HUES64 (cell line): ENCODE results near the gene ARHGAP30.

ENCODE experiments used
- H3K27ac ChIP-seq: 2 replicates; pipeline ENCODE4 v1.7.0; 2013; ENCODE audit warnings: low read depth, low read length, inconsistent platforms
- H3K27me3 ChIP-seq: 2 replicates; pipeline ENCODE4 v1.6.1; 2013; ENCODE audit warnings: mild to moderate bottlenecking, low read length; ENCODE audit not compliant: insufficient read depth
- H3K36me3 ChIP-seq: 2 replicates; pipeline ENCODE4 v1.6.1; 2013; ENCODE audit warnings: mild to moderate bottlenecking, low read length; ENCODE audit not compliant: insufficient read depth
- H3K4me1 ChIP-seq: 2 replicates; pipeline ENCODE4 v1.6.1; 2013; ENCODE audit warnings: mild to moderate bottlenecking, low read length, moderate library complexity; ENCODE audit not compliant: insufficient read depth
- H3K4me3 ChIP-seq: 2 replicates; pipeline ENCODE4 v1.5.1; 2013; ENCODE audit warnings: mild to moderate bottlenecking, low read length, moderate library complexity
- H3K9ac ChIP-seq: 2 replicates; pipeline ENCODE4 v1.6.1; 2013; ENCODE audit warnings: mild to moderate bottlenecking, low read depth, low read length
- H3K9me3 ChIP-seq: 2 replicates; pipeline ENCODE4 v1.6.1; 2013; ENCODE audit warnings: low read depth, low read length; ENCODE audit not compliant: insufficient read depth
- WGBS: fragments of 150-250, 120-280 bp; methylation state at CpG from one replicate; pipeline ENCODE4 v1.1.7; 2013; ENCODE audit warnings: missing lambda C conversion rate; 5-methylcytosine and 5-hydroxymethylcytosine counted together

Gene ARHGAP30

GRCh38 chr1:161080441-161081405, 11.0 kb upstream of the ARHGAP30 start:
- Histone ChIP-seq H3K9me3 (no peaks in the 10 kb centered on the region), H3K27me3 (no peaks in the 10 kb centered on the region), H3K4me1 (peaks cover 11% of the 10 kb centered on the region; the same call in 1 of the 2 replicates), H3K4me3 (no peak overlapping the region), H3K36me3 (no peaks in the 10 kb centered on the region), H3K9ac (no peak overlapping the region), H3K27ac (no peak overlapping the region)
- WGBS: 68% methylated on average over 5 of the region's 5 CpGs

- H3K27ac ChIP-seq: no peak overlapping the region
- WGBS: 93% methylated on average over 41 of the region's 41 CpGs
- H3K9me3 ChIP-seq: no peaks in the 10 kb centered on the region
- no peaks in the 10 kb centered on the region for H3K36me3 ChIP-seq
- H3K27me3 ChIP-seq: no peaks in the 10 kb centered on the region
- H3K9ac ChIP-seq: no peak overlapping the region
- H3K4me3 ChIP-seq: no peak overlapping the region
- H3K4me1 ChIP-seq: peaks cover 4% of the 10 kb centered on the region; the same call in 1 of the 2 replicates
Measured at GRCh38 chr1:161079436-161080110, 9.9 kb upstream of the ARHGAP30 start.

DNA sequence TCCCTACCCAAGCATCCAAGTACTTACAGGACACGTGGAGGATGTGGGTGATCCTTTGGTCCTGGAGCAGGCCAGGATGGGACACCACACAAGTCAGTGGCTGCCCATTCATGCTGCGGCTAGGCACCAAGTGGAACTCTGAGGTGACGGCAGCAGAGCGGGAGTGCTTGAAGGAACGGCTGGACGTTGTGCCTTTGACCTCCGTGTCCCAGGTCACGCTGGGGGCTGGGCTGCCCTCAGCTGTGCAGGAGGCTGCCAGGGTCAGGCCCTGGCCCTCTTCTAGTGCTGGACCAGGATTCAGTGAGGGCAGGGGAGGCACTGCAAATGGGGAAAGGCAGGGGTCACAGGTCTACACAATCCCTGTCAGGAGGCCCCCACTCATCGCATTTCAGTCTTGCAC, 7.7 kb upstream of the ARHGAP30 start:
- H3K4me1 ChIP-seq: no peaks in the 10 kb centered on the region
- 89% methylated on average over 9 of the region's 9 CpGs for WGBS
- H3K27ac ChIP-seq: no peak overlapping the region
- H3K36me3 ChIP-seq: no peaks in the 10 kb centered on the region
- no peaks in the 10 kb centered on the region for H3K27me3 ChIP-seq
- no peaks in the 10 kb centered on the region for H3K9me3 ChIP-seq
- H3K9ac ChIP-seq: no peak overlapping the region
- no peak overlapping the region for H3K4me3 ChIP-seq

GRCh38 chr1:161076410-161076809, 6.7 kb upstream of the ARHGAP30 start:
- no peak overlapping the region for H3K9ac ChIP-seq
- H3K27me3 ChIP-seq: no peaks in the 10 kb centered on the region
- no peaks in the 10 kb centered on the region for H3K36me3 ChIP-seq
- H3K27ac ChIP-seq: no peak overlapping the region
- H3K9me3 ChIP-seq: no peaks in the 10 kb centered on the region
- no peak overlapping the region for H3K4me3 ChIP-seq
- H3K4me1 ChIP-seq: no peaks in the 10 kb centered on the region

GRCh38 chr1:161074676-161075368, 5.1 kb upstream of the ARHGAP30 start:
- no peak overlapping the region for H3K9ac ChIP-seq
- no peaks in the 10 kb centered on the region for H3K9me3 ChIP-seq
- H3K27me3 ChIP-seq: no peaks in the 10 kb centered on the region
- no peak overlapping the region for H3K4me3 ChIP-seq
- no peaks in the 10 kb centered on the region for H3K36me3 ChIP-seq
- no peak overlapping the region for H3K27ac ChIP-seq
- no peaks in the 10 kb centered on the region for H3K4me1 ChIP-seq
- WGBS: 87% methylated on average over 12 of the region's 12 CpGs

DNA sequence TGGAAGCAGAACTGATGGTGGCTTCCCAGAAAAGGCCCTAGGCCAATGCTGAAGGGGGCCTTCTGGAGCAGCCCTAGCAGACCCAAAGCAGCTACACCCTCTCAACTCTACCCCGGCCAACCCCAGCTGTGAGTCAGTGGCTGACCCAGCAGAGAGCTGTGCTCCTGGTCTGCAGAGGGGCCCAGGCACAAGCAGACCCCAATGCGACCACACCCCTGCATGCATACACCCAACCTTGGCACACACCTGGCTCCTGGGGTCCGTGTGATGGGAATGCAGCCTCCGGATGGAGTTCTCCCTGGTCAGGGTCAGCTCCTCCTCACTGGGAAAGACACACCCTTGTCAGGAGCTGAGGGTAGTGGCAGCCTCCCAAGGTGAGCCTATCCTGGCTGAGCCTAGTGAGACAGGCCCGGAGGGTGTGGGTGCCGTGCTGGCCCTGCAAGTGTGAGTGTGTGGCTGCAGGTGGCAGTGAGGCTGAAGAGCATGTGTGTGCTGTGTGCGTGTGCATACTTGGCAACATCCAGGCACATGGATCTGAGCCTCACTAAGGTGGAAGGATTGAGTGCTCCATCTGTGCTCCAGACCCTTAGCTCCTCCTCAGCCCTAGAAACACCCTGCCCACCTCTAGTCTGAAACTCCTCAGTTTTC, 3.9 kb upstream of the ARHGAP30 start:
- no peaks in the 10 kb centered on the region for H3K9me3 ChIP-seq
- H3K9ac ChIP-seq: no peak overlapping the region
- no peak overlapping the region for H3K27ac ChIP-seq
- H3K27me3 ChIP-seq: no peaks in the 10 kb centered on the region
- 72% methylated on average over 7 of the region's 7 CpGs for WGBS
- H3K36me3 ChIP-seq: no peaks in the 10 kb centered on the region
- H3K4me3 ChIP-seq: no peak overlapping the region
- no peaks in the 10 kb centered on the region for H3K4me1 ChIP-seq

DNA sequence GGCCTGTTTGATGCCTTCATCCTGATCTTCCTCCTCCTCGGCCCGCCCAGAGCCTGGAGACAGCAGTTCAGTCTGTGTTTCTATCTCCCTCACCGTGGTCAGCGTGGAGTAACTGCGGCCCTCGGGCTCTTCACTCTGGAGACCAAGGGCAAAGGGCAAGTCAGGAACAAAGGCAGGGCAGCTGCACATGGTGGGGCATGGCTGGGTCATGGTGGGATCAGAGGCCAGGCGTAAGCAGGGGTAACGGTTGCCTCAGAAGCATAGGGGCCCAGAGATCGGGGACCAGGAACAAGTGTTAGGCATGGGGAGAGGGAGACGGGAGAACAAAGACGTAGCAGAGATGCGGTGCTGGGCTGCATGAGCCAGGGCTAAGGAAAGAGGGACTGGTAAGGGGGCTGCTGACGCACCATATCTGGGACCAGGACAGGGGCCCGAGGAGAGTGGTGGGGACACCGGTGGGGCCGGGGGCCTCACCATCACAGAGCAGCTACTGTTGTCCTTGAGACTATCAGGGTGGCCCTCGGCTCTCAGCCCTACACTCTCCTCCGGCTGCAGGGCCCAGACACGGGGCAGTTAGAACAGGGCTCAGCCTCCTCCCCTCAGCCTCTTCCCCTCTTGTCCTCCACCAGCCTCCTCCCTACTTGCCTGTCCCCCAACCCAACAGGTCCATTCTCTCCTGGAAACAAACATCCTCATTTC, 3.2 kb upstream of the ARHGAP30 start:
- H3K4me3 ChIP-seq: no peak overlapping the region
- no peaks in the 10 kb centered on the region for H3K36me3 ChIP-seq
- no peaks in the 10 kb centered on the region for H3K27me3 ChIP-seq
- 94% methylated on average over 19 of the region's 19 CpGs for WGBS
- H3K9ac ChIP-seq: no peak overlapping the region
- H3K4me1 ChIP-seq: no peaks in the 10 kb centered on the region
- no peaks in the 10 kb centered on the region for H3K9me3 ChIP-seq
- no peak overlapping the region for H3K27ac ChIP-seq

GRCh38 chr1:161071886-161072371, 2.2 kb upstream of the ARHGAP30 start:
- no peaks in the 10 kb centered on the region for H3K9me3 ChIP-seq
- H3K4me1 ChIP-seq: no peaks in the 10 kb centered on the region
- no peak overlapping the region for H3K27ac ChIP-seq
- no peaks in the 10 kb centered on the region for H3K36me3 ChIP-seq
- no peak overlapping the region for H3K9ac ChIP-seq
- no peaks in the 10 kb centered on the region; the same call in 1 of the 2 replicates for H3K27me3 ChIP-seq
- WGBS: 78% methylated on average over 9 of the region's 9 CpGs
- no peak overlapping the region for H3K4me3 ChIP-seq

- no peak overlapping the region for H3K9ac ChIP-seq
- H3K27me3 ChIP-seq: no peaks in the 10 kb centered on the region; the same call in 1 of the 2 replicates
- H3K36me3 ChIP-seq: no peaks in the 10 kb centered on the region
- no peaks in the 10 kb centered on the region for H3K4me1 ChIP-seq
- H3K27ac ChIP-seq: no peak overlapping the region
- 94% methylated on average over 4 of the region's 4 CpGs for WGBS
- no peak overlapping the region for H3K4me3 ChIP-seq
- H3K9me3 ChIP-seq: no peaks in the 10 kb centered on the region
Measured at GRCh38 chr1:161070761-161071160, 1.1 kb upstream of the ARHGAP30 start.

- Histone ChIP-seq H3K27me3 (no peaks in the 10 kb centered on the region; the same call in 1 of the 2 replicates), H3K4me3 (no peak overlapping the region), H3K9me3 (no peaks in the 10 kb centered on the region), H3K9ac (no peak overlapping the region), H3K36me3 (no peaks in the 10 kb centered on the region), H3K4me1 (peaks cover under 1% of the 10 kb centered on the region; the same call in 1 of the 2 replicates), H3K27ac (no peak overlapping the region)
- WGBS: 86% methylated on average over 9 of the region's 9 CpGs
Measured at GRCh38 chr1:161069241-161069640, 450 bp downstream of the ARHGAP30 start.
